Large intestine (tissue), 3 donors: Measurements from ENCODE around the gene ETV6. TPM values are rescaled to one million over a fixed set of nuclear protein-coding genes. Genes with fewer than 3 reads are reported as not detected.

Experiments
- DNase-seq, 2 donors: peaks; one replicate each; pipeline versions ENCODE4 v3.0.0 to v3.0.0-alpha.2; 2013
- H3K27ac ChIP-seq: one replicate; pipeline ENCODE4 v1.5.1; 2013; ENCODE audit warnings: low read length
- H3K27me3 ChIP-seq: 2 replicates; pipeline ENCODE4 v1.6.1; 2013; ENCODE audit warnings: low read length; ENCODE audit not compliant: control insufficient read depth, insufficient read depth
- H3K36me3 ChIP-seq: 2 replicates; pipeline ENCODE4 v1.6.1; 2013; ENCODE audit warnings: low read length; ENCODE audit not compliant: control insufficient read depth, insufficient read depth
- H3K4me1 ChIP-seq: one replicate; pipeline ENCODE4 v1.6.1; 2013; ENCODE audit warnings: low read length; ENCODE audit not compliant: control insufficient read depth, insufficient read depth
- H3K4me3 ChIP-seq: one replicate; pipeline ENCODE4 v1.5.1; 2013; ENCODE audit warnings: low read length
- H3K9me3 ChIP-seq: one replicate; pipeline ENCODE4 v1.6.1; 2013; ENCODE audit warnings: mild to moderate bottlenecking, low read depth, low read length, moderate library complexity; ENCODE audit not compliant: control insufficient read depth
- WGBS: methylation state at CpG from one replicate; pipeline ENCODE4 v1.1.5; 2013; ENCODE audit warnings: low lambda C conversion rate; ENCODE audit not compliant: insufficient coverage; 5-methylcytosine and 5-hydroxymethylcytosine counted together
- polyA plus RNA-seq: library from polyadenylated mRNA; unstranded; fragments of 120-200 nt; gene quantifications from one replicate; pipeline ENCODE4 v1.2.1, GENCODE V29; 2013

Gene ETV6
- polyA plus RNA-seq, 1 donor: 14.9 TPM

DNA sequence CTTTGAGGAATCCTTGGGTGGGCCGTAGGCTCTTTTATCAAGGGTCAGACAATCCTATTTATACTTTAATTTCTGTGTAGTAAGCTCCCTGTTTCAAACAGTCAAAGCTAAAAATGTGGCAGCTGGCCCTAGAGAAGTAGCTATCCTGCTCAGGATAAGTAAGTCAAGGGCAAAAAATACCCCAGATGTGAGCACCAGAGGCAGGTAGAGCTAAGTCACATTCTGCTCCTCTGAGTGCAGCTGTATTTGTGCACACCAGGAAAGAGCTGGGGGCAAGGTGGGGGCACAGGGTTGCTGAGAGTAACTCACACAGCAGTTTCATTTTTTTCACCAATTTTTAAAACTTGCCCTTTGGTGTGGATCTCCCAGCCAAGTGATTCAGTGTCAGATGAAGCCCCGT is 5.3 kb downstream of the ETV6 start:
- Histone ChIP-seq H3K9me3 (no peaks in the 10 kb centered on the region), H3K4me3 (no peak overlapping the region), H3K36me3 (no peaks in the 10 kb centered on the region), H3K27me3 (no peaks in the 10 kb centered on the region), H3K4me1 (peaks cover 7% of the 10 kb centered on the region), H3K27ac (no peak overlapping the region)
- DNase-seq: no peak
- 86% methylated on average over 1 of the region's 2 CpGs for WGBS

DNA sequence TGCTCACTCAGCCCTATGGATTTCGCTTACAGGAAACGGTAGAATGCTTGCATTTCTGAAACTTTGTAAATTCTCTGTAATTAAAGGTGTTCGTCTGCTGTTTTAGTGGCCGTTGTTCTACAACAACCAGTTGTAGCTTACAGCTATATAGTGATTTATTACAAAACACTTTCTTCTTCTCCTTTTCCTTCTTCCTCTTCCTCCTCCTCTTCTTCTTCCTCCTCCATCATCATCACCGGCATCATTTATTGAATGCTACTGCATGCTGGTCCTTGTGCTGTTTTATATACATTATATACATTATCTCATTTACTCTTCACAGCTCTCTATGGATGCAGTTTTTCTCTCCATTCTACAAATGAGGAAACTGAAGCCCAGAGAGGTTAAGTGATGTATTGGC is 6.4 kb downstream of the ETV6 start:
- no peak for DNase-seq
- no peaks in the 10 kb centered on the region for H3K9me3 ChIP-seq
- no peak overlapping the region for H3K4me3 ChIP-seq
- H3K36me3 ChIP-seq: peaks cover 2% of the 10 kb centered on the region
- 93% methylated on average over 3 of the region's 5 CpGs for WGBS
- no peaks in the 10 kb centered on the region for H3K27me3 ChIP-seq
- no peak overlapping the region for H3K27ac ChIP-seq
- H3K4me1 ChIP-seq: peaks cover 7% of the 10 kb centered on the region

DNA sequence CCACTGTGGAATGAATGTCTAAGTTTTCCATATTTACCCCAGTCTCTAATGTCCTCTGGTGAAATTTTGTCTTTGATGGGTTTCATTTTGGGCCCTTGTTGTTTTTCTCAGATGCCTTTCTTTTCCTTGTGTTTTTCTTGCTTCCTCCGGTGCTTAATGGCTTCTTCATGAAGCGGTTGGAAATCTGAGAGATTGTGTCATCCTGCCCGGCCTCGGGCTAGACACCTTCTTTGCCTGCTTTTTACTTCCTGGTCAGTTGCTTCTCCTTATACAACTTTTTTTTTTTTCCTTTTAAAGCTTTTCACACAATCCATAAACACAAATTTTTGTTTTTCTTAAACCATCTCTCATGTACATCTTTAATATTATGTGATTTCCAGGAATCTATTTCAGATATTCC is 7.1 kb downstream of the ETV6 start:
- WGBS: 100% methylated on average over 4 of the region's 4 CpGs
- no peak for DNase-seq
- H3K27me3 ChIP-seq: no peaks in the 10 kb centered on the region
- no peaks in the 10 kb centered on the region for H3K9me3 ChIP-seq
- no peak overlapping the region for H3K4me3 ChIP-seq
- no peak overlapping the region for H3K27ac ChIP-seq
- H3K36me3 ChIP-seq: peaks cover 9% of the 10 kb centered on the region
- H3K4me1 ChIP-seq: peaks cover 7% of the 10 kb centered on the region

DNA sequence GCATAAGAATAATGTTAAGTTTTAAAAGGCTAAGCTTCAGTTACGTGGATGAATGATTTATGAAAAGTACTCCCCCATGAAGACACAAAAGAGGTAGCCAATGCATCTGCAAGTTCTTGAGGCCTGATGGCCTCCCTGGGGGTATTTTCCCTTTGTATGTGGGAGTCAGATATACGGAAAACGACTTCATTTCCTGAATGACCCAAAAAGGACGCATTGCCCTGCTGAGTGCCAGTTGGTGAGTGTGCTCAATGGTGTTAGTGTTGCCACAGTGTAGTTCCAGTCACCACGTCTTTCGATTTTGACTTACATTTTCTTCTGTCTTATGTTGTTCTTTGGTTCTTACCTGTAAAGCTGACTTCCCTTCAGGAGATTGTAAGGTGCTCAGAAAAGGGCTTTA is 8.0 kb downstream of the ETV6 start:
- H3K27ac ChIP-seq: no peak overlapping the region
- DNase-seq: no peak
- peaks cover 3% of the 10 kb centered on the region for H3K4me1 ChIP-seq
- no peaks in the 10 kb centered on the region for H3K9me3 ChIP-seq
- 60% methylated on average over 1 of the region's 6 CpGs for WGBS
- peaks cover 14% of the 10 kb centered on the region for H3K36me3 ChIP-seq
- H3K27me3 ChIP-seq: no peaks in the 10 kb centered on the region
- no peak overlapping the region for H3K4me3 ChIP-seq

DNA sequence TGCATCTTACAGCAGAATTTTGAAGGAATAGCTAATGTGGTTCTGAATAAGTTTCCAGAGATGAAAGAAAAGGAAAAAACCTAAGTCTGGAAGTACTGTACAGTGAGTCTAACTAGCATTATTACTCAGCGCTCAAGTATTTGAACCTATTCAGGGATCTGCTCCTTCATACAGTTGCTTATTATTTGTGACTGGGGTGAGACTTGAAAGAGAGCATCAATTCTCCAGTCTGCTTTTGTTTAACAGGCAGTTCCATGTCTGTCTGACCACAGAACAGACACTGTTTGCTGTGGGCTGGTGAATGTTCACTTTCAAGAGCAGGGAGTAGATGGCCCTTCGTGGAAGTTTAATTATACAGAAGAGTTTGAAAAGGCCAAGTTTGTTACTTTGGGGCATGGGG is 9.3 kb downstream of the ETV6 start:
- Histone ChIP-seq H3K4me1 (no peaks in the 10 kb centered on the region), H3K9me3 (no peaks in the 10 kb centered on the region), H3K27me3 (no peaks in the 10 kb centered on the region), H3K36me3 (peaks cover 14% of the 10 kb centered on the region), H3K4me3 (no peak overlapping the region), H3K27ac (no peak overlapping the region)
- DNase-seq: no peak
- WGBS: no CpG with 5 or more reads among the region's 2 CpGs

DNA sequence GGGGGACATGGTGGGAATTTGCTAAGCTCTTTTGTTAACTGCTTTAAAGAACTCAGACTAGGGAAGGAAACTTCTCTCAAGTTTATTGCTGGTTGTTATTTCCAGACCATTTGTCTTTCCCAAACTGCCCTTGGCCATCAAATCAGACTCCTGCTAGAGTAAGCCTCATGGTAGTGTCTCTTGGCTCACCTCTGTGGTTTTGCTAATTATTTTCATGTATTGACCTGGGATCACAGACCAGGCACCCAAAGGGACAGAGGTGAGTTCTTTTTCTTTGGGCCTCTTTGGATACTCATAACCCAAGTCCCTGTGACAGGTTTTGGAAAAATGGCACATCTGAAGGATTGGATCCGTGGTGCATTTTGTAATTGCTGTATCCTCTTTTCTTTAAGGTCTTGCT is 11.2 kb downstream of the ETV6 start:
- Histone ChIP-seq H3K4me1 (no peaks in the 10 kb centered on the region), H3K4me3 (no peak overlapping the region), H3K9me3 (no peaks in the 10 kb centered on the region), H3K27me3 (no peaks in the 10 kb centered on the region), H3K36me3 (peaks cover 18% of the 10 kb centered on the region), H3K27ac (no peak overlapping the region)
- WGBS: no CpG with 5 or more reads among the region's 1 CpG
- no peak for DNase-seq

DNA sequence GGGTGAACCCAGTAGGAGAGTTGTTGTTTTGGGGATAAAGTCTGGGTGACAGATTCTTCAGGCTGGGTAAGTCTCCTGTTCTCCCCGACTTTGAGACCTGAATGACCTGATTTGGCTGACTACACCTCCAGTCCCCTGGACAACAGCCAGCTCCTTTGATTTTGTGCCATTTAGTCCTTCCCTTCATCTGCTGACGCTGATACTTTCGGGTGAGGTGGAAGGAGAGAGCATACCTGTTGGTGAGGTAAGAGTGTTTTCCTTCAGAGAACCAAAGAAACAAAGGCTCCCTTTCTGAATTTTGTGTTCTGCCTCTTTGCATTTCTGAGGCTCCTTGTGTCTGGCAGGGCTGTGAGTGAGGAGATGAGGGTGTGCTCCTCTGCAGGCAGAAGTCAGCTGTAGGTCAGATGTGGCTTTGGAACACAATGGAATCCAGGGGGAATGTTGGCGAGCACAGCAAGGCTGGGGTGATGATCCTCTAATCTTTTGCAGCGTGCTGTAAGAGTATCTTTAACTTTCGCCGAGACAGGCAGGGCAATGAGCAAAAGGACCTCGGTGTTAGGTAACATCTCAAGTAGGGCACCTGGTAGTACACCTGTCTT is 12.1 kb downstream of the ETV6 start:
- no peak overlapping the region for H3K4me3 ChIP-seq
- H3K36me3 ChIP-seq: peaks cover 18% of the 10 kb centered on the region
- H3K27me3 ChIP-seq: no peaks in the 10 kb centered on the region
- H3K27ac ChIP-seq: no peak overlapping the region
- DNase-seq: no peak
- no CpG with 5 or more reads among the region's 8 CpGs for WGBS
- H3K4me1 ChIP-seq: no peaks in the 10 kb centered on the region
- no peaks in the 10 kb centered on the region for H3K9me3 ChIP-seq

DNA sequence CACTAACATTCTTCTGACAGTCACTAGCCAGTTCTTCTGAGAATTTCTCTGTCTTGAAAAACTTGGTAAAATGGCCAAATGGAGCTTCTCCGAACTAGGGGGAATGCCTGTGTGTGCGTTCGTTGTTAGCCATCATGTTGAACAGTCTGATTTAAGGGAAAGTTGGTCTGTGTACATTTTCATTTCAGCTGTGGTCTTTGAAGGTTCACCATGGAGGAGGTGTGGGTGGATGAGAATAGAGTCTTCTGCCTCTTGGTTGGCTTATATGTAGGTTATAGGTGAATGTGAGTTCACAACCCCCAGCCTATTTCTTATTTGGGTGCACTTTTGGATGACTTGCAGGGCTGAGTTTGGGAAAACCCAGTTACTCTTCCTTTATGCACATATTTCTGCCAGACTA is 12.9 kb downstream of the ETV6 start:
- no peak for DNase-seq
- no peaks in the 10 kb centered on the region for H3K27me3 ChIP-seq
- no peak overlapping the region for H3K4me3 ChIP-seq
- H3K9me3 ChIP-seq: no peaks in the 10 kb centered on the region
- no CpG with 5 or more reads among the region's 3 CpGs for WGBS
- H3K27ac ChIP-seq: no peak overlapping the region
- peaks cover 18% of the 10 kb centered on the region for H3K36me3 ChIP-seq
- no peaks in the 10 kb centered on the region for H3K4me1 ChIP-seq

DNA sequence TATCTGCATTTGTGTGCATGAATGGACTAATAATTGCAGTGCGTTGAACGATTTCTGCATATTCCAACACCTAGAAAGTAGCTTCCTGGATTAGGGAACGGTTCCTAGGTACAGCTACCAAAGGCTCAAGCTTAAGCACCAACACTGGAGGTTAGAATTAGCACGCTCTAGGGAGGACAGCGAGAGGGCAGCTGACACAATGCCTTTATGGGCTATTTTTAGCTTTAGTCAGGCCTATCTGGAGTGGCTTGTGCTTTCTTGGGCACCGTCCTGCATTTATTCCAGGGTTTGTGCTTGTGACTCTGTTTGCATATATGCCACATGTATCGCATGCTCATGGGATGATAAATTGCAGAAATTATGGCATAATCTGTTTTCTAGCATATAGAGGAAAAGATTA is 13.7 kb downstream of the ETV6 start:
- WGBS: 90% methylated on average over 2 of the region's 7 CpGs
- H3K9me3 ChIP-seq: no peaks in the 10 kb centered on the region
- no peak overlapping the region for H3K27ac ChIP-seq
- no peaks in the 10 kb centered on the region for H3K27me3 ChIP-seq
- peaks cover 18% of the 10 kb centered on the region for H3K36me3 ChIP-seq
- no peak overlapping the region for H3K4me3 ChIP-seq
- DNase-seq: no peak
- H3K4me1 ChIP-seq: no peaks in the 10 kb centered on the region

DNA sequence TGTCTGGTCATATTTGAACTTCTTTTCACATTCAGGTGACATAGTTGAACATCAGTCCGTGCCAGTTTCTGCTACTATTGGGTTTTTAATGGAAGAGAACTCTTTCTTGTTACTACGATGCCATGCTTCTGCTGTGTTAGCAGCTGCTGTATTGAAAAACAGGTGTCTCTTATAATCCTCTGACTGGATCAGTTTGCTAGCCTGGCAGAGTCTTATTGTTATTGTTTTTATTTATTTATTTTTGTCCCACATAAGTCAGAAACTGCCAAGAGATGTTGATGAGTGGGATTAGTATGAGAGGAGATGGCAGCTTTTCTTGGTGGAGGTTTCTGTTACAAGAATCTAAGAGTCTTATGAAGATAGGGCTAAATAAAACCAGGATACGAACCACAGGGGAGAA is 14.6 kb downstream of the ETV6 start:
- no peak overlapping the region for H3K4me3 ChIP-seq
- H3K4me1 ChIP-seq: no peaks in the 10 kb centered on the region
- H3K27ac ChIP-seq: no peak overlapping the region
- no CpG with 5 or more reads among the region's 3 CpGs for WGBS
- H3K9me3 ChIP-seq: no peaks in the 10 kb centered on the region
- no peaks in the 10 kb centered on the region for H3K27me3 ChIP-seq
- DNase-seq: no peak
- H3K36me3 ChIP-seq: peaks cover 18% of the 10 kb centered on the region
